ENCODE data around the gene GNL1.

- TF ChIP-seq POLR2AphosphoS5 (IDR thresholded peaks at IDR 0.05; ENCODE audit: borderline replicate concordance, low read depth, low read length) (no peak), EZH2 (IDR thresholded peaks at IDR 0.05) (no peak), FOXP2 (optimal IDR thresholded peaks at IDR 0.05; ENCODE audit: control extremely low read depth, extremely low read length, insufficient read depth) (no peak)
These were observed 45.1 kb downstream of the GNL1 start for GRCh38 chr6:30511169-30511546.

Measured in SK-N-MC (cell line).